A549 (cell line): ENCODE measurements around the gene RXFP3.

Experiments used
- JUN ChIP-seq, 2 experiments: fragments of >200 bp; sonication (Bioruptor Twin); formaldehyde crosslinking; IDR thresholded peaks; 2 replicates in 1 of 2; 3 replicates in 1 of 2; pipeline ENCODE4 v1.6.1; 2016 to 2017
- POLR2AphosphoS2 ChIP-seq: conservative IDR thresholded peaks from 2 replicates; pipeline ENCODE4 v1.6.1; 2012; ENCODE audit warnings: low read length, improper control_type of control experiment, inconsistent platforms
- SMC3 ChIP-seq: fragments of >200 bp; sonication (Bioruptor Twin); formaldehyde crosslinking; IDR thresholded peaks from 3 replicates; pipeline ENCODE4 v1.6.1; 2018; ENCODE audit warnings: inconsistent platforms
- TF ChIP-seq, protein P1 (sequence below): fragments of >200 bp; sonication (Bioruptor Twin); formaldehyde crosslinking; IDR thresholded peaks from 3 replicates; pipeline ENCODE4 v1.5.1; 2016

DNA sequence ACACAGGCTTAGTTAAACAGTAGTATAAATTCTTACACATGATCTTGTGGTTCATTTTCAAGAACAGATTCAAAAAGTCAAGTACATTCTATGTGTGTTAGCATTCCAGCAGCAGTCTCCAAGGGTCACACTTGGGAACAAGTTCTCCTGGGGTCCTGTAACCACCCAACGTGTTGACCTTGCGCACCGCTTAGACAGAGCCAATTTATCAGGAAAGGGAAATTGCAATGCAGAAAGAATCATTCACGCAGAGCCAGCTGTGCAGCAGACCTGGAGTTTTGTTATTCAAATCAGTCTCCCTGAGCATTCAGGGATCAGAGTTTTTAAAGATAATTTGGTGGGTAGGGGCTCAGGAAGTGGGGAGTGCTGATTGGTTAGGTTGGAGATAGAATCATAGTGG, 8.5 kb upstream of the RXFP3 start:
- TF ChIP-seq, protein P1, sequence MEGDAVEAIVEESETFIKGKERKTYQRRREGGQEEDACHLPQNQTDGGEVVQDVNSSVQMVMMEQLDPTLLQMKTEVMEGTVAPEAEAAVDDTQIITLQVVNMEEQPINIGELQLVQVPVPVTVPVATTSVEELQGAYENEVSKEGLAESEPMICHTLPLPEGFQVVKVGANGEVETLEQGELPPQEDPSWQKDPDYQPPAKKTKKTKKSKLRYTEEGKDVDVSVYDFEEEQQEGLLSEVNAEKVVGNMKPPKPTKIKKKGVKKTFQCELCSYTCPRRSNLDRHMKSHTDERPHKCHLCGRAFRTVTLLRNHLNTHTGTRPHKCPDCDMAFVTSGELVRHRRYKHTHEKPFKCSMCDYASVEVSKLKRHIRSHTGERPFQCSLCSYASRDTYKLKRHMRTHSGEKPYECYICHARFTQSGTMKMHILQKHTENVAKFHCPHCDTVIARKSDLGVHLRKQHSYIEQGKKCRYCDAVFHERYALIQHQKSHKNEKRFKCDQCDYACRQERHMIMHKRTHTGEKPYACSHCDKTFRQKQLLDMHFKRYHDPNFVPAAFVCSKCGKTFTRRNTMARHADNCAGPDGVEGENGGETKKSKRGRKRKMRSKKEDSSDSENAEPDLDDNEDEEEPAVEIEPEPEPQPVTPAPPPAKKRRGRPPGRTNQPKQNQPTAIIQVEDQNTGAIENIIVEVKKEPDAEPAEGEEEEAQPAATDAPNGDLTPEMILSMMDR: no peak
- TF ChIP-seq SMC3 (no peak), JUN (IDR thresholded peaks at IDR 0.05) (no peak), POLR2AphosphoS2 (no peak)
